ENCODE data around the gene TMEM131L. TPM values are rescaled to one million over a fixed set of nuclear protein-coding genes. Genes with fewer than 3 reads are reported as not detected.

The TMEM131L gene
- total RNA-seq, 2 donors from 2014 or later, result 4.8 to 6.2 TPM

- H3K36me3 ChIP-seq, result no peaks in the 10 kb centered on the region
- no peaks in the 10 kb centered on the region for H3K9me3 ChIP-seq
- TF ChIP-seq CTCF (IDR thresholded peaks at IDR 0.05), result no peak
- H3K27ac ChIP-seq, result no peak overlapping the region
- H3K4me3 ChIP-seq, result no peak overlapping the region
- no peaks in the 10 kb centered on the region for H3K27me3 ChIP-seq
- no peaks in the 10 kb centered on the region for H3K4me1 ChIP-seq
- DNase-seq, result no peak
- no peak overlapping the region for H3K9ac ChIP-seq (ENCODE audit: low read depth in 2 of 2, low read length in 2 of 2)
- intact Hi-C loops (cut with DNase I), result no loop called here
Observed at GRCh38 chr4:153619811-153620210, 153.7 kb downstream of the TMEM131L start.

GRCh38 chr4:153620352-153620751 lies 154.2 kb downstream of the TMEM131L start:
- no peak overlapping the region for H3K27ac ChIP-seq
- no peaks in the 10 kb centered on the region for H3K9me3 ChIP-seq
- no peak overlapping the region for H3K9ac ChIP-seq (ENCODE audit: low read depth in 2 of 2, low read length in 2 of 2)
- no peak for TF ChIP-seq CTCF (IDR thresholded peaks at IDR 0.05)
- DNase-seq, result no peak
- no peaks in the 10 kb centered on the region for H3K4me1 ChIP-seq
- H3K4me3 ChIP-seq, result no peak overlapping the region
- H3K36me3 ChIP-seq, result no peaks in the 10 kb centered on the region
- no peaks in the 10 kb centered on the region for H3K27me3 ChIP-seq
- intact Hi-C loops (cut with DNase I), result no loop called here

- no peak for TF ChIP-seq CTCF (IDR thresholded peaks at IDR 0.05)
Observed at GRCh38 chr4:153622093-153622492, 155.9 kb downstream of the TMEM131L start.

GRCh38 chr4:153622778-153623240 lies 156.6 kb downstream of the TMEM131L start:
- DNase-seq, result no peak
- no peak overlapping the region for H3K9ac ChIP-seq (ENCODE audit: low read depth in 2 of 2, low read length in 2 of 2)
- no peaks in the 10 kb centered on the region for H3K36me3 ChIP-seq
- no peak overlapping the region for H3K4me3 ChIP-seq
- H3K27me3 ChIP-seq, result no peaks in the 10 kb centered on the region
- no peaks in the 10 kb centered on the region for H3K4me1 ChIP-seq
- H3K27ac ChIP-seq, result no peak overlapping the region
- no peaks in the 10 kb centered on the region for H3K9me3 ChIP-seq
- TF ChIP-seq CTCF (IDR thresholded peaks at IDR 0.05), result no peak
- intact Hi-C loops (cut with DNase I), result no loop called here

More at GRCh38 chr4:153622093-153622492, 155.9 kb downstream of the TMEM131L start:
- DNase-seq, result no peak
- no peaks in the 10 kb centered on the region for H3K4me1 ChIP-seq
- H3K9me3 ChIP-seq, result no peaks in the 10 kb centered on the region
- no peak overlapping the region for H3K4me3 ChIP-seq
- intact Hi-C loops (cut with DNase I), result no loop called here
- H3K27me3 ChIP-seq, result no peaks in the 10 kb centered on the region
- no peaks in the 10 kb centered on the region for H3K36me3 ChIP-seq
- no peak overlapping the region for H3K9ac ChIP-seq (ENCODE audit: low read depth in 2 of 2, low read length in 2 of 2)
- H3K27ac ChIP-seq, result no peak overlapping the region

GRCh38 chr4:153623491-153623890 lies 157.3 kb downstream of the TMEM131L start:
- intact Hi-C loops (cut with DNase I), result no loop called here
- no peak for DNase-seq
- H3K9ac ChIP-seq (ENCODE audit: low read depth in 2 of 2, low read length in 2 of 2), result no peak overlapping the region
- no peaks in the 10 kb centered on the region for H3K4me1 ChIP-seq
- TF ChIP-seq CTCF (IDR thresholded peaks at IDR 0.05), result no peak
- no peaks in the 10 kb centered on the region for H3K9me3 ChIP-seq
- H3K27ac ChIP-seq, result no peak overlapping the region
- no peak overlapping the region for H3K4me3 ChIP-seq
- no peaks in the 10 kb centered on the region for H3K36me3 ChIP-seq
- no peaks in the 10 kb centered on the region for H3K27me3 ChIP-seq
